Iris pigment epithelial cell (primary cell): ENCODE data around the gene SRRM1.
"Not testable (repeated sequence)": the region's sequence is repeated elsewhere in the genome, so short reads cannot be mapped to it uniquely, and the experiment has no call there.

ENCODE experiments used
- DNase-seq: peaks from one replicate; pipeline ENCODE4 v3.0.0-alpha.2; 2011; ENCODE audit warnings: low read depth

The SRRM1 gene

DNA sequence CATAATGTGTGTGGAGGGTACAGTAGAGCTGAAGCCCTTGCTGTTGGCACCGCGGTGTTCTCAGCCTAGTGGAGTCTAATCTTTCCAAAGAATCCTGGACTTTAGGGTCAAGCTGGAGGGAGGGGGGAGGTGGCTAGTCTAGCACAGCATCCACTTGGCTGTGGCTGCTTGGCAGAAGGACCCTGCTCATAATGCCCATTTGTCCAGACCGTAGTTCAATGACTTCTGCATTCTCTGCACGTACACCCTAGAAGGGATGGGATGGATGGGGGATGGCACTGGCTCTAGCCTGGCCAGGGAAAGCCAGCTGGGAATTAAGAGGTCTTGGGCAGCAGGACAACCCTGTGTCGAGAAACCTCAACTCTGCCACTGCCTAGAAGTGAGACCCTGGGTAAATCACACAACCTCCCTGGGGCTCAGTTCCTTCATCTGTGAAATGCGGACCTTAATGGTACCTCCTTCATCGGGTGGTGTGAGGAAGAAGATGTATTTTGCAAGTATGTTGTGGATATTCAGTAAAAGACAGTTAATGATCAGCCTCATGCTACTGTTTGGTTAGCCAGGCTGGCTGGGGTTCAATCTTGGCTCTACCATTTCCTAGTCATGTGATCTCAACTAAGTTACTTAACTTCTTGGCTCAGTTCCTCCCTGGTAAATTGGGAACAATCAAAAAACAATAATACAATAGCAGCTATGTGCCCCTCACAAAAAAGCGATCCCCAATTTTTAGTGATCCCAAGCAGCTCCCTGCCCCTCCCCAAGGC lies 75.0 kb downstream of the SRRM1 start:
- no peak for DNase-seq

DNA sequence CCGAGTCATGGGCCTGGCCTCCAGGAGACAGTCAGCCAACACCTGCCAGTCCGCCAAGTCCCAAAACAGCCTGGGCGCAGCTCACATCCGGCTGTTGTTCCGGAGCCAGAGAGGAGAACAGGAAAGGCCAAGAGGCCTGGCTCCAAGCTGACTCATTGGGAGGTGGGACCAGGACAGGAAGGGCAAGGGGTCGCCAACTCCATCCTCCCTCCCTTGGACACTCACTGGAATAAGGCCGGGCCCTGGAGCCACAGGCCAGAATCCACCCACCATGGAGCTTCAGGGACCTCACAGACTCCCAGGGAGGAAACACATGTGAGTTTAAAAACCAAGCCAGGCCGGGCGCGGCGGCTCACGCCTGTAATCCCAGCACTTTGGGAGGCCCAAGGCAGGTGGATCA lies 77.0 kb downstream of the SRRM1 start:
- peak; percentile 76 for DNase-seq

DNA sequence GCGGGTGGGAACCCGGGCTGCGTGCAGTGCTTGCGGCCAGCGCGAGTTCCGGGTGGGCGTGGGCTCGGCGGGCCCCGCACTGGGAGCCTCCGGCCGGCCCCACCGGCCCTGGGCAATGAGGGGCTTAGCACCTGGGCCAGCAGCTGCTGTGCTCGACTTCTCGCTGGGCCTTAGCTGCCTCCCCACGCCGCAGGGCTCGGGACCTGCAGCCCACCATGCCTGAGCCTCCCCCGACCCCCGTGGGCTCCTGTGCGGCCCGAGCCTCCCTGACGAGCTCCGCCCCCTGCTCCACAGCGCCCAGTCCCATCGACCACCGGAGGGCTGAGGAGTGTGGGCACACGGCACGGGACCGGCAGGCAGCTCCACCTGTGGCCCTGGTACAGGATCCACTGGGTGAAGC lies 78.4 kb downstream of the SRRM1 start:
- DNase-seq = no peak

DNA sequence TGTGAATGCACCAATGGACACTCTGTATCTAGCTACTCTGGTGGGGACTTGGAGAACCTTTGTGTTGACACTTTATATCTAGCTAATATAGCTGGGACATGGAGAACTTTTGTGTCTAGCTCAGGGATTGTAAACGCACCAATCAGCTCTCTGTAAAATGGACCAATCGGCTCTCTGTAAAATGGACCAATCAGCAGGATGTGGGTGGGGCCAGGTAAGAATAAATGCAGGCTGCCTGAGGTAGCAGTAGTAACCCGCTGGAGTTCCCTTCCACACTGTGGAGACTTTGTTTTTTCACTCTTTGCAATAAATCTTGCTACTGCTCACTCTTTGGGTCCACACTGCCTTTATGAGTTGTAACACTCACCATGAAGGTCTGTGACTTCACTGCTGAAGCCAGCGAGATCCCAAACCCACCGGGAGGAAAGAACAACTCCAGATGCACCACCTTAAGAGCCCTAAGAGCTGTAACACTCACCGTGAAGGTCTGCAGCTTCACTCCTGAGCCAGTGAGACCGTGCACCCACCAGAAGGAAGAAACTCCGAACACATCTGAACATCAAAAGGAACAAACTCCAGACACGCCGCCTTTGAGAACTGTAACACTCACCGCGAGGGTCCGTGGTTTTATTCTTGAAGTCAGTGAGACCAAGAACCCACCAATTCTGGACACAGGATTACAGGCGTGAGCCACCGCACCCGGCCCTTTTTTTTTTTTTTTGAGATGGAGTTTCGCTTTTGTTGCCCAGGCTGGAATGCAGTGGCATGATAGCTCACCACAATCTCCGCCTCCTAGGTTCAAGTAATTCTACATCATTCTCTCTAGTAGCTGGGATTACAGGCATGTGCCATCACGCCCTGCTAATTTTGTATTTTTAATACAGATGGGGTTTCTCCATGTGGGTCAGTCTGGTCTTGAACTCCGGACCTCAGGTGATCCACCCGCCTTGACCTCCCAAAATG lies 79.3 kb downstream of the SRRM1 start:
- DNase-seq = not testable (repeated sequence)
